Aorta (tissue), 5 donors: Measurements from ENCODE around the gene EIF3K. TPM values are rescaled to one million over a fixed set of nuclear protein-coding genes. Genes with fewer than 3 reads are reported as not detected.
A peak's percentile ranks its signal among the peaks of the same experiment; 100 is the strongest.

ENCODE experiments used
- ATAC-seq: fragments of 200-7000 bp; cut with Tn5 transposase; one replicate; pipeline ENCODE4 v1.9.1; 2022; ENCODE audit warnings: moderate library complexity; ENCODE audit not compliant: low FRiP score
- DNase-seq, 2 donors: peaks; one replicate each; pipeline ENCODE4 v3.0.0-alpha.2; 2020
- H3K27ac ChIP-seq, 2 donors: one replicate each; pipeline ENCODE4 v1.5.1; 2013; ENCODE audit warnings: low read length in 2 of 2, mild to moderate bottlenecking in 2 of 2, moderate library complexity in 2 of 2, control low read depth in 1 of 2, inconsistent platforms in 1 of 2, low read depth in 1 of 2
- H3K27me3 ChIP-seq, 2 donors: one replicate each; pipeline ENCODE4 v1.6.1; 2013; ENCODE audit warnings: control low read depth in 1 of 2, low read length in 1 of 2, mild to moderate bottlenecking in 1 of 2, moderate library complexity in 1 of 2; ENCODE audit not compliant: insufficient read depth in 2 of 2, control insufficient read depth in 1 of 2
- H3K36me3 ChIP-seq, 2 donors: one replicate each; pipeline ENCODE4 v1.6.1; 2013; ENCODE audit warnings: control low read depth in 1 of 2, low read length in 1 of 2, mild to moderate bottlenecking in 1 of 2; ENCODE audit not compliant: insufficient read depth in 2 of 2, control insufficient read depth in 1 of 2
- H3K4me1 ChIP-seq, 2 donors: one replicate each; pipeline ENCODE4 v1.6.1; 2013; ENCODE audit warnings: low read length in 2 of 2, control low read depth in 1 of 2, mild to moderate bottlenecking in 1 of 2, moderate library complexity in 1 of 2; ENCODE audit not compliant: insufficient read depth in 2 of 2, control insufficient read depth in 1 of 2
- H3K4me3 ChIP-seq, 2 donors: one replicate each; pipeline ENCODE4 v1.5.1; 2013; ENCODE audit warnings: low read length in 2 of 2, control low read depth in 1 of 2, mild to moderate bottlenecking in 1 of 2
- H3K9me3 ChIP-seq: one replicate; pipeline ENCODE4 v1.6.1; 2013; ENCODE audit warnings: mild to moderate bottlenecking, low read length; ENCODE audit not compliant: control insufficient read depth
- WGBS, 2 donors: extraction: QIAGEN DNeasy Blood & Tissue Kit; methylation state at CpG; one replicate each; pipeline ENCODE4 v1.1.7; 2013; 5-methylcytosine and 5-hydroxymethylcytosine counted together
- intact Hi-C, 2 donors: fragments of 100-400 bp; cut with DNase I; formaldehyde crosslinking; loops; one replicate each; pipeline versions ENCODE4 v1.14.2 to v1.15.0; 2022
- polyA plus RNA-seq, 2 donors: library from polyadenylated mRNA; stranded (reverse); fragments of 200-250 nt; gene quantifications; one replicate each; pipeline ENCODE4 v1.2.3, GENCODE V29; 2013
- total RNA-seq, 2 donors: library from RNA; stranded (reverse); fragmentation: NEBNext Ultra II Directional; extraction: Animal tissue kit (Norgen Biotek cat#: 25700); gene quantifications; one replicate each; pipeline ENCODE4 v1.2.1, GENCODE V29; 2021
- donor health status: healthy with polysubstance abuse.
- donor health status: Bipolar disorder and iron deficiency.
- donor health status: DM: no; HTN: no; CAD: no.
- donor health status: DM: no; HTN: no; CAD: no.
- donor health status: DM: yes; HTN: yes; CAD: no.

The EIF3K gene
- total and polyA plus RNA-seq, 4 donors = 171 to 445 (median 241) TPM

GRCh38 chr19:38642176-38642575, 23.2 kb downstream of the EIF3K start:
- intact Hi-C loops = no loop called here
- DNase-seq (no peak), ATAC-seq (no peak)
- H3K9me3 ChIP-seq = no peaks in the 10 kb centered on the region
- 83 to 85% methylated on average over 9 of the region's 9 CpGs for WGBS, 2 donors
- no peaks in the 10 kb centered on the region for H3K27me3 ChIP-seq
- H3K27ac ChIP-seq = no peak overlapping the region
- H3K4me1 ChIP-seq = no peaks in the 10 kb centered on the region
- H3K36me3 ChIP-seq = no peaks in the 10 kb centered on the region
- no peak overlapping the region for H3K4me3 ChIP-seq

DNA sequence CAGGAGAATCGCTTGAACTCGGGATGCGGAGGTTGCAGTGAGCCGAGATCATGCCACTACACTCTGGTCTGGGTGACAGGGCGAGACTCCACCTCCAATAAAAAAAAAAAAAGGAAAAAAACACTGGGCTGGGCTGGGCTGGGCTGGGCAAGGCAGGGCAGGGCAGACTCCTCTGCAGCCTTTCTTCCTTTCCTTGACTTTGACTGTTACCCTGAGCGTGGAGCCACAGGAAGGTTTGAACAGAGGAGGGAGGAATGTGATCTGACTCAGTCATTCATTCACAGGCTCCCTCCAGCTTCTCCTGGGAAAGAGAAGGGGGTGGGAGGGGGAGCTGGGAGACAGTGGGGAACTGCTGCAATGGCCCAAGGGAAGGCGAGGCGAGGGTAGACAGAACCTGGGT, 25.7 kb downstream of the EIF3K start:
- Histone ChIP-seq H3K27me3 (no peaks in the 10 kb centered on the region), H3K9me3 (no peaks in the 10 kb centered on the region), H3K36me3 (no peaks in the 10 kb centered on the region), H3K4me1 (no peaks in the 10 kb centered on the region), H3K27ac (no peak overlapping the region), H3K4me3 (no peak overlapping the region)
- WGBS, 2 donors = 91 to 95% methylated on average over 8 of the region's 8 CpGs
- DNase-seq (no peak), ATAC-seq (no peak)
- intact Hi-C loops = loop anchor here in 1 of 2 donors (5.0 kb wide), 1 partner anchor 203 kb away; the partner anchor contains the start of gene HNRNPL

GRCh38 chr19:38647368-38647965, 28.5 kb downstream of the EIF3K start, which contains the start of gene ACTN4:
TSS of gene ACTN4 (plus strand) at chr19:38647649. CDS start at chr19:38647746, 97 bp downstream.
- Histone ChIP-seq H3K27me3 (no peaks in the 10 kb centered on the region), H3K4me3 (peak within 1 kb of the TSS; percentile 98 to 100), H3K4me1 (peaks cover 0 to 3% of the 10 kb centered on the region in 2 donors), H3K9me3 (no peaks in the 10 kb centered on the region), H3K36me3 (no peaks in the 10 kb centered on the region), H3K27ac (peak within 1 kb of the TSS; percentile 95 to 97)
- ATAC-seq (peak; percentile 94), DNase-seq (peak; percentile 99 to 100)
- intact Hi-C loops = loop anchor here in 1 of 2 donors (5.0 kb wide), 1 partner anchor 200 kb away; the partner anchor contains the start of gene HNRNPL
- WGBS, 2 donors = 0% methylated on average over 75 to 77 of the region's 77 CpGs

GRCh38 chr19:38647966-38648768, 29.2 kb downstream of the EIF3K start:
- H3K27ac ChIP-seq = peak overlapping the region; percentile 95 to 97
- DNase-seq (no peak), ATAC-seq (no peak)
- WGBS, 2 donors = 0 to 1% methylated on average over 19 of the region's 19 CpGs
- intact Hi-C loops = loop anchor here in 1 of 2 donors (2.0 to 5.0 kb wide), 3 partner anchors 45 to 199 kb away; partner anchors contain the start of gene HNRNPL
- H3K27me3 ChIP-seq = no peaks in the 10 kb centered on the region
- peak overlapping the region; percentile 98 to 100 for H3K4me3 ChIP-seq
- no peaks in the 10 kb centered on the region for H3K9me3 ChIP-seq
- no peaks in the 10 kb centered on the region for H3K36me3 ChIP-seq
- H3K4me1 ChIP-seq = peaks cover 0 to 3% of the 10 kb centered on the region in 2 donors

GRCh38 chr19:38648769-38649304, 29.8 kb downstream of the EIF3K start:
- Histone ChIP-seq H3K27me3 (no peaks in the 10 kb centered on the region), H3K27ac (peak overlapping the region; percentile 95 to 97), H3K4me1 (peaks cover 3% of the 10 kb centered on the region in 2 donors), H3K9me3 (no peaks in the 10 kb centered on the region), H3K36me3 (no peaks in the 10 kb centered on the region), H3K4me3 (peak overlapping the region; percentile 98 to 100)
- no peak for DNase-seq
- WGBS, 2 donors = 0 to 1% methylated on average over 13 of the region's 13 CpGs
- intact Hi-C loops = loop anchor here in 1 of 2 donors (2.0 to 5.0 kb wide), 3 partner anchors 44 to 198 kb away; partner anchors contain the start of gene HNRNPL
- ATAC-seq = no peak

- peak overlapping the region; percentile 95 to 97 for H3K27ac ChIP-seq
- no peaks in the 10 kb centered on the region for H3K9me3 ChIP-seq
- peaks cover 6 to 7% of the 10 kb centered on the region in 2 donors for H3K4me1 ChIP-seq
- H3K27me3 ChIP-seq = no peaks in the 10 kb centered on the region
- H3K36me3 ChIP-seq = no peaks in the 10 kb centered on the region
- DNase-seq = no peak
- peak overlapping the region; percentile 98 to 100 for H3K4me3 ChIP-seq
- peak; percentile 16 for ATAC-seq
- WGBS, 2 donors = 2% methylated on average over 15 of the region's 15 CpGs
- intact Hi-C loops = loop anchor here (2.0 to 10.0 kb wide), 4 partner anchors 43 to 198 kb away; partner anchors contain the start of genes ECH1 (in 1 of the 2) and HNRNPL (in 1 of the 2)
These were observed 30.6 kb downstream of the EIF3K start for GRCh38 chr19:38649305-38650171.

DNA sequence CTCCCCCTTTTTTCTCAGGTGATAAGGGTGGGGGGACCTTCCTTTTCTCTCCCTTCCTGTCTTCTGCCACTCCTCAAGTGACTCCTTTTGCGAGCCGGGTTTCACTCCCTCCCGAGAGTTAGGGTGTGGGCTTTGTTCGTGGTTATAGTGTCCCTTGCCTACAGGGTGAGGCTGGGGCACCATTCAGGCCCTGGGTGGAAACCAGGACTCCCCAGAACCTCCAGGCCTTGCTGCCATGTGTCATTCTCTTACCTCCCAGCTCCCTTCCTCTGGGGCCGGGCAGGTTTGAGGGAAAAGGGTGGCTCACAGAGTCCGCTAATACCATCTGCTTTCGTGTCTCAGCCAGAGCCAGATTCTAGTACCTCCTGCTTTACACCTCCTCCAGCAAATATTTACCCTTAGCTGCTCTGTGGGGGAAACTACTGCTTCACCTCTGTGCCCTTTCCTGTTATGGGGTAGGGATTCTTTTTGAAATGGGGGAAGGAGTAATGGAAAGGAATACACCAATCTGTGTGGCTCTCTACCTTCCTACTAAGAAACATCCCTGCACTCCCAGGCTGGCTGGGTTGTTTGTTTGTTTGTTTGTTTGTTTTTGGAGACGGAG, 31.3 kb downstream of the EIF3K start:
- 3 to 5% methylated on average over 8 of the region's 8 CpGs for WGBS, 2 donors
- ATAC-seq (no peak), DNase-seq (no peak)
- peaks cover 6 to 11% of the 10 kb centered on the region in 2 donors for H3K4me1 ChIP-seq
- H3K27ac ChIP-seq = peak overlapping the region; percentile 95 to 97
- H3K36me3 ChIP-seq = no peaks in the 10 kb centered on the region
- H3K9me3 ChIP-seq = no peaks in the 10 kb centered on the region
- peak overlapping the region; percentile 98 to 100 for H3K4me3 ChIP-seq
- intact Hi-C loops = loop anchor here in 1 of 2 donors (10.0 kb wide), 1 partner anchor 185 kb away; the partner anchor contains the start of gene ECH1
- H3K27me3 ChIP-seq = no peaks in the 10 kb centered on the region
